Nephron progenitor cell (in vitro differentiated cells): Measurements from ENCODE around the gene TMEM192.
A peak's percentile ranks its signal among the peaks of the same experiment; 100 is the strongest.
"Not testable (repeated sequence)": the region's sequence is repeated elsewhere in the genome, so short reads cannot be mapped to it uniquely, and the experiment has no call there.

Experiments
- DNase-seq: peaks from one replicate; pipeline ENCODE4 v3.0.0; 2021
- H3K27ac Mint-ChIP-seq: 2 replicates; pipeline ENCODE4 v1.8.0; 2021; ENCODE audit warnings: mild to moderate bottlenecking, moderate library complexity, mixed read lengths
- H3K27me3 Mint-ChIP-seq: 2 replicates; pipeline ENCODE4 v1.8.0; 2021; ENCODE audit warnings: mild to moderate bottlenecking, low read depth, mixed read lengths; ENCODE audit not compliant: poor library complexity
- H3K36me3 Mint-ChIP-seq: 2 replicates; pipeline ENCODE4 v1.8.0; 2021; ENCODE audit warnings: low read depth, mixed read lengths
- H3K4me1 Mint-ChIP-seq: 2 replicates; pipeline ENCODE4 v1.8.0; 2021; ENCODE audit warnings: mixed read lengths
- H3K4me3 Mint-ChIP-seq: 2 replicates; pipeline ENCODE4 v1.8.0; 2021; ENCODE audit warnings: mild to moderate bottlenecking, moderate library complexity, mixed read lengths
- H3K9me3 Mint-ChIP-seq: 2 replicates; pipeline ENCODE4 v1.8.0; 2021; ENCODE audit warnings: mild to moderate bottlenecking, moderate library complexity, mixed read lengths
- CTCF ChIP-seq: fragments of 200-600 bp; sonication (generic); IDR thresholded peaks from 2 replicates; pipeline ENCODE4 v1.5.0; 2021; ENCODE audit warnings: antibody characterized with exemption

The TMEM192 gene

GRCh38 chr4:165131247-165131832, 18.7 kb upstream of the TMEM192 start:
- H3K27me3 Mint-ChIP-seq, result peaks cover 21% of the 10 kb centered on the region
- H3K9me3 Mint-ChIP-seq, result no peaks in the 10 kb centered on the region
- H3K4me3 Mint-ChIP-seq, result no peak overlapping the region
- no peaks in the 10 kb centered on the region for H3K36me3 Mint-ChIP-seq
- H3K27ac Mint-ChIP-seq, result no peak overlapping the region
- no peaks in the 10 kb centered on the region for H3K4me1 Mint-ChIP-seq
- DNase-seq, result peak; percentile 84
- peak; percentile 91 for TF ChIP-seq CTCF

GRCh38 chr4:165129924-165130323, 17.3 kb upstream of the TMEM192 start:
- Mint-ChIP-seq H3K4me3 (no peak overlapping the region), H3K9me3 (peaks cover 5% of the 10 kb centered on the region), H3K36me3 (no peaks in the 10 kb centered on the region), H3K27ac (no peak overlapping the region), H3K27me3 (peaks cover 18% of the 10 kb centered on the region), H3K4me1 (no peaks in the 10 kb centered on the region)
- no peak for TF ChIP-seq CTCF
- DNase-seq, result no peak

- not testable (repeated sequence) for H3K36me3 Mint-ChIP-seq, DNase-seq, H3K27ac Mint-ChIP-seq, H3K4me3 Mint-ChIP-seq, H3K4me1 Mint-ChIP-seq
- H3K27me3 Mint-ChIP-seq, result peaks cover 11% of the 10 kb centered on the region
- H3K9me3 Mint-ChIP-seq, result peaks cover 18% of the 10 kb centered on the region
Observed at GRCh38 chr4:165125869-165126499, 13.3 kb upstream of the TMEM192 start.

GRCh38 chr4:165124488-165124887, 11.8 kb upstream of the TMEM192 start:
- Mint-ChIP-seq H3K36me3 (no peaks in the 10 kb centered on the region), H3K27me3 (peaks cover 7% of the 10 kb centered on the region), H3K9me3 (peaks cover 24% of the 10 kb centered on the region), H3K4me1 (no peaks in the 10 kb centered on the region), H3K4me3 (no peak overlapping the region), H3K27ac (no peak overlapping the region)
- no peak for DNase-seq
- no peak for TF ChIP-seq CTCF

GRCh38 chr4:165118256-165118909, 5.7 kb upstream of the TMEM192 start:
- no peak for TF ChIP-seq CTCF
- Mint-ChIP-seq H3K27ac (no peak overlapping the region), H3K4me1 (peaks cover 6% of the 10 kb centered on the region), H3K27me3 (peaks cover 2% of the 10 kb centered on the region), H3K36me3 (no peaks in the 10 kb centered on the region), H3K9me3 (peaks cover 14% of the 10 kb centered on the region), H3K4me3 (no peak overlapping the region)
- no peak for DNase-seq

- Mint-ChIP-seq H3K9me3 (peaks cover under 1% of the 10 kb centered on the region), H3K4me3 (no peak overlapping the region), H3K36me3 (peaks cover under 1% of the 10 kb centered on the region), H3K27me3 (peaks cover 5% of the 10 kb centered on the region), H3K27ac (no peak overlapping the region), H3K4me1 (peaks cover 21% of the 10 kb centered on the region)
- TF ChIP-seq CTCF, result no peak
- no peak for DNase-seq
Observed at GRCh38 chr4:165115301-165115700, 2.6 kb upstream of the TMEM192 start.
